Measurements from ENCODE around the gene COL24A1.
"Not testable (repeated sequence)": the region's sequence is repeated elsewhere in the genome, so short reads cannot be mapped to it uniquely, and the experiment has no call there.

- not testable (repeated sequence) for TF ChIP-seq POLR2AphosphoS5 (IDR thresholded peaks at IDR 0.05); CTCF (IDR thresholded peaks at IDR 0.05 in 8 of 11, conservative IDR thresholded peaks at IDR 0.05 in 3 of 11)
Observed at GRCh38 chr1:86072474-86072873, 84.1 kb downstream of the COL24A1 start.
